Measurements from ENCODE around the gene RNF168.
A peak's percentile ranks its signal among the peaks of the same experiment; 100 is the strongest.
"Not testable (repeated sequence)": the region's sequence is repeated elsewhere in the genome, so short reads cannot be mapped to it uniquely, and the experiment has no call there.

Gene RNF168

DNA sequence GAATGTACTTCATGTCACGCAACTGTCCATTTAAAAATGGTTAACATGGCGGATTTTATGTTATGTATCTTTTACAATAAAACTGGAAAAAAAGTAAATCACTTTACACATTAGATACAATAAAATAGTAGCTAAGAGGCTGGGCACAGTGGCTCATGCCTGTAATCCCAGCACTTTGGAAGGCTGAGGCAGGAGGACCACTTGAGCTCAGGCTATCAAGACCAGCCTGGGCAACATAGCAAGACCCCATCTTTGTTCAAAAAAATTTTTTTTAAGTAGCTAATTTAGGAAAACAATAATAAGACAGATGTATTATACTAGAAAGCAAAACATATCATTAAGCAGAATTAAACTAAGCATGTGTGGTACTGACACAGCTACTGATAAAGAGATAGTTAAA lies 11.5 kb downstream of the RNF168 start:
- no peak overlapping the region for H3K4me3 ChIP-seq (ENCODE audit: low read depth, low read length)
- TF ChIP-seq, protein P1, sequence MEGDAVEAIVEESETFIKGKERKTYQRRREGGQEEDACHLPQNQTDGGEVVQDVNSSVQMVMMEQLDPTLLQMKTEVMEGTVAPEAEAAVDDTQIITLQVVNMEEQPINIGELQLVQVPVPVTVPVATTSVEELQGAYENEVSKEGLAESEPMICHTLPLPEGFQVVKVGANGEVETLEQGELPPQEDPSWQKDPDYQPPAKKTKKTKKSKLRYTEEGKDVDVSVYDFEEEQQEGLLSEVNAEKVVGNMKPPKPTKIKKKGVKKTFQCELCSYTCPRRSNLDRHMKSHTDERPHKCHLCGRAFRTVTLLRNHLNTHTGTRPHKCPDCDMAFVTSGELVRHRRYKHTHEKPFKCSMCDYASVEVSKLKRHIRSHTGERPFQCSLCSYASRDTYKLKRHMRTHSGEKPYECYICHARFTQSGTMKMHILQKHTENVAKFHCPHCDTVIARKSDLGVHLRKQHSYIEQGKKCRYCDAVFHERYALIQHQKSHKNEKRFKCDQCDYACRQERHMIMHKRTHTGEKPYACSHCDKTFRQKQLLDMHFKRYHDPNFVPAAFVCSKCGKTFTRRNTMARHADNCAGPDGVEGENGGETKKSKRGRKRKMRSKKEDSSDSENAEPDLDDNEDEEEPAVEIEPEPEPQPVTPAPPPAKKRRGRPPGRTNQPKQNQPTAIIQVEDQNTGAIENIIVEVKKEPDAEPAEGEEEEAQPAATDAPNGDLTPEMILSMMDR (IDR thresholded peaks at IDR 0.05; ENCODE audit: borderline replicate concordance, insufficient read depth, low read depth, low read length), result no peak

DNA sequence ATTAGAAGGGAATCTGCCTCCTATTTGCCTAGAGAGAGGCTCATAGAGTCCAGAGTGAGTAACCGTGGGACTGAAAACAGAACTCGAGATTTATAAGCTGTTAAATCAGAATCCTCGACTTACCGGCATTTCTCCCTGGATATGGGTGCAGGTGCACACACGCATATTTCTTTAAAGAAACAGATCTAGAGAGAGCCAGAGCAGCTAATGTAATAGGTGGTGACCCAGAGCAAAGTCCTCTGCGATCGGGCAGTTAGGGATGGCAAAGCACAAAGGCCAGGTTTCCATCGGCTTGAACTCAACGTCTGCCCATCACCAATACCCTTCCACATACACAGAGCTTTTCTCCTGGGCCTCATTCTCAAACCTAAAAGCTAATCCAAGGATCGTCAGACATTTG lies 13.8 kb downstream of the RNF168 start:
- TF ChIP-seq, protein P1 (IDR thresholded peaks at IDR 0.05; ENCODE audit: borderline replicate concordance, insufficient read depth, low read depth, low read length), result no peak
- H3K4me3 ChIP-seq (ENCODE audit: low read depth, low read length), result no peak overlapping the region

DNA sequence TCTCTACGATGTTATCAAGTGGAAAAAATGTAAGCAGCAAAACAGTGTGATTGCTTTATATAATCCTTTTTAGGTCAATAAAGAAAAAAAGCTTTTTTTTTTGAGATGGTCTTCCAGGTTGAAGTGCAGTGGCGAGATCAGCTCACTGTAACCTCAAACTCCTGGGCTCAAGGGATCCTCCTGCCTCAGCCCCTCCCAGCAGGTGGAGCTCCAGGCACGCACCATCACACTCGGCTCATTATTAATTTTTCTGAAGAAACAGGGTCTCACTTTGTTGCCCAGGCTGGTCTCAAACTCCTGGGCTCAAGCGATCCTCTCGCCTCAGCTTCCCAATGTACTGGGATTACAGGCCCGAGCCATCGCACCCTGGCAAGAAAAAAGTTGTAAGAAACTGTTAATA lies 17.3 kb downstream of the RNF168 start:
- TF ChIP-seq, protein P1 (IDR thresholded peaks at IDR 0.05; ENCODE audit: borderline replicate concordance, insufficient read depth, low read depth, low read length), result peak; percentile 22; the same call in 1 of the 2 replicates
- H3K4me3 ChIP-seq (ENCODE audit: low read depth, low read length), result no peak overlapping the region

DNA sequence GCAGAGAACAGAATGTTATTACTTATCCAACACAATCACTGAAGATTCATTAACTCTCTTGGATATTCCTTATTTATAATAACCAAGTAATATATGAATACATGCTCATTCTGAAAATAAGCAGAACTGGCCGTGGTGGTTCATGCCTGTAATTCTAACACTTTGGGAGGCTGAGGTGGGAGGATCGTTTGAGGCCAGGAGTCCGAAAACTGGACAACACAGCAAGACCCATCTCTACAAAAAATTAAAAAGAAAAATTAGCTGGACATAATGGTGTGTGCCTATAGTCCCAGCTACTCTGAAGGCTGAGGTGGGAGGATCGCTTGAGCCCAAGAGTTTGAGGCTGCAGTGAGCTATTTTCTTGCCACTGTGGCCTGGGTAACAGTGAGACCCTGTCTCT lies 25.9 kb downstream of the RNF168 start:
- H3K4me3 ChIP-seq (ENCODE audit: low read depth, low read length), result no peak overlapping the region
- TF ChIP-seq, protein P1 (IDR thresholded peaks at IDR 0.05; ENCODE audit: borderline replicate concordance, insufficient read depth, low read depth, low read length), result no peak

DNA sequence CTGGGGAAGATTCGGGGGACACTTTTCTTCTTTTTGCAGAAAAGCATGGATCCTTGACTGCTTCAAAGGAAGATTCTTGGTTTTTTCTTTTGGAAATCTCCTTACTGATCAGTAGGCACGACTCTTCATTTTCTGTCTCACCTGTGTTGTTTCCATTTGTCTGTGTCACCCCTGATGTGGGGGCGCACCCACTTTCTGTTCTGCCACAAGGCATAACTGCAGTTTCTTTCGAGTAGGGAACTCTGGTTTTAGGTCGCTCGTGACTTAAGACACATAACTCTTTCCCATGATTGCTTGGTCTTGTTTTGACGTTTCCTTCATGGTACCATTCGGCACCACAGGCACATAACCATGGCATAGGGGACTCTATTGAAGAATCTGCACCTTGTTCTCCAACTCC lies 31.3 kb downstream of the RNF168 start:
- no peak overlapping the region for H3K4me3 ChIP-seq (ENCODE audit: low read depth, low read length)
- TF ChIP-seq, protein P1 (IDR thresholded peaks at IDR 0.05; ENCODE audit: borderline replicate concordance, insufficient read depth, low read depth, low read length), result no peak

DNA sequence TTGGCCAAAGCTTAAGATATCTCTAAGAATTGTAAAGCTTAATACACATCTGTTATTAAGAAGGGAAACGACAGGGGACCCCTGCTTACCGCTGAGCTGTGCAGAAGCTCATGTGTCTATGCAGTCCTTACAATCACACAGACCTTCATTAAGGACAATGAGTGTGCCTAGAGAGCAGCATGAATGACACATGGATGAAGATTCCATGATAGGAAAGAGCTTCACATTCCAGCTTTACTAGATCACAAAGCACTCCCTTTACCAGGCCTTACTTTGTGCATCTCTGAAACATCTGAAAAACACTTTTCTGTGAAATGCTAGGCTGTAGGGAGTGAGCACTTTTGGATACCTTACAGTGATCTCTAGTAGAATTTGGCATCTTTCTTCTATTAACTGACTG lies 32.0 kb downstream of the RNF168 start:
- TF ChIP-seq, protein P1 (IDR thresholded peaks at IDR 0.05; ENCODE audit: borderline replicate concordance, insufficient read depth, low read depth, low read length), result no peak
- H3K4me3 ChIP-seq (ENCODE audit: low read depth, low read length), result no peak overlapping the region

DNA sequence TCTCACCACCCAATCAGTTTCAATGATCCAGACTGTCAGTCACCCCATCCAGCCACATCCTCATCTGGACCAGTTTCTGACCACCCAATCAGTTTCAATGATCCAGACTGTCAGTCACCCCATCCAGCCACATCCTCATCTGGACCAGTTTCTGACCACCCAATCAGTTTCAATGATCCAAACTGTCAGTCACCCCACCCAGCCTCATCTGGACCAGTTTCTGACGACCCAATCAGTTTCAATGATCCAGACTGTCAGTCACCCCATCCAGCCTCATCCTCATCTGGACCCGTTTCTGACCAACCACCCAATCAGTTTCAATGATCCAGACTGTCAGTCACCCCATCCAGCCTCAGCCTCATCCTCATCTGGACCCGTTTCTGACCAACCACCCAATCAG lies 33.4 kb downstream of the RNF168 start:
- not testable (repeated sequence) for H3K4me3 ChIP-seq (ENCODE audit: low read depth, low read length)

DNA sequence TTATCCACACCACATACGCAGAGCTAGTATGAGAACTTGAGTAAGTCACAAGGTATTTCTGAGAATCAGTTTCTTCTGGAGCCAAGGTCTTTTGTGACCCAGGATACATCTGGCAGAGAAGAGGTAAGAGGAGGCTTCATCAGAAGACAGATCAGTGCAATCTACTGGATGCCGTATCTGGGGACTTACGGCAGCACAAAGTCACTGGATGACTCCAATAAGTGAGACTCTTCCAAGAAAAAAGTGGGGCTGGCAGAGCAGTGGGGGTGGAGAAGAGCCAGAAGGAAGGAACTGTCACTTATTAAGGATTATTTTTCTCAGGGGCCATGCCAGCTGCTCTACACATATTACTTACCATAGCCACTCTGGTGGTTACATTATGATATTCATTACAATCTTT lies 39.8 kb downstream of the RNF168 start:
- TF ChIP-seq, protein P1 (IDR thresholded peaks at IDR 0.05; ENCODE audit: borderline replicate concordance, insufficient read depth, low read depth, low read length), result no peak
- no peak overlapping the region for H3K4me3 ChIP-seq (ENCODE audit: low read depth, low read length)

Data from GM12875 (cell line).